Middle frontal gyrus (tissue), 1 donor: ENCODE data around the gene PSMG1.
"Not testable (repeated sequence)": the region's sequence is repeated elsewhere in the genome, so short reads cannot be mapped to it uniquely, and the experiment has no call there.

Source experiments
- DNase-seq: peaks from one replicate; pipeline ENCODE4 v3.0.0-alpha.2; 2015; ENCODE audit warnings: low spot score; ENCODE audit errors: extremely low spot score

PSMG1 gene, protein sequence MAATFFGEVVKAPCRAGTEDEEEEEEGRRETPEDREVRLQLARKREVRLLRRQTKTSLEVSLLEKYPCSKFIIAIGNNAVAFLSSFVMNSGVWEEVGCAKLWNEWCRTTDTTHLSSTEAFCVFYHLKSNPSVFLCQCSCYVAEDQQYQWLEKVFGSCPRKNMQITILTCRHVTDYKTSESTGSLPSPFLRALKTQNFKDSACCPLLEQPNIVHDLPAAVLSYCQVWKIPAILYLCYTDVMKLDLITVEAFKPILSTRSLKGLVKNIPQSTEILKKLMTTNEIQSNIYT

DNA sequence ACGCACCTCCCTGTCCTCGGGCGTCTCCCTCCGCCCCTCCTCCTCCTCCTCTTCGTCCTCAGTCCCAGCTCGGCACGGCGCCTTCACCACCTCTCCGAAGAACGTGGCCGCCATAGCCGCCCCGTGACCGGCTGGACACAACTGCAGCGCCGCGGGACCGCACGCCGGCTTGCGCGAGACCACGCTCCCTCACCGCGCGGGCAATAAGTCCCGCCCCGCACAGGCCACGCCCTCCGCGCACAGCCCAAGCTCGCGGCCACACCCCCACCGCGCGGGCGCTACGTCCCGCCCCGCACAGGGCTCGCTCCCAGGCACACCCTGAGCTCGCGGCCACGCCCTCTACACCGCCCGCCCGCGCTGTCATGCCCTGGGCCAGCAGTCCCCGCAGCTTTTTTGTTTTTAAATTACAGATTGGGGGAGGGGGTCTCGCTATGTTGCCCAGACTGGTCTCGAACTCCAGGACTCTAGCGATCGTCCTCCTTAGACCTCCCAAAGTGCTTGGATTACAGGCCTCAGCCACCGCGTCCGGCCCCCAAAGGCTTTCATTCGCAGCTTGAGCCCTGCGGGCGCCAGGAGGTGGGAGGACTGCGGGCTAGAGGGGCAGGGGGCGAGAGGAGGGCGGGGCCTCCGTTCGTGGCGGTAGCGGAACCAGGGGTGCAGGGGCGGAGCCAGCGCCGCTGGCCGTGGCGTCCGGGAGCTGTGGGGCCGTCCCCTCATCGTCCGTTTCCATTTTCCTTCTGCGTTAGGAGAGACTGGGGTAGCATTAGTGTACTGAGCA lies at the start of gene PSMG1:
PSMG1 (minus strand) TSS at position 180 of the 778 bp plus-strand sequence; CDS start at position 114, 66 bp downstream.
- peak; percentile 83 for DNase-seq

DNA sequence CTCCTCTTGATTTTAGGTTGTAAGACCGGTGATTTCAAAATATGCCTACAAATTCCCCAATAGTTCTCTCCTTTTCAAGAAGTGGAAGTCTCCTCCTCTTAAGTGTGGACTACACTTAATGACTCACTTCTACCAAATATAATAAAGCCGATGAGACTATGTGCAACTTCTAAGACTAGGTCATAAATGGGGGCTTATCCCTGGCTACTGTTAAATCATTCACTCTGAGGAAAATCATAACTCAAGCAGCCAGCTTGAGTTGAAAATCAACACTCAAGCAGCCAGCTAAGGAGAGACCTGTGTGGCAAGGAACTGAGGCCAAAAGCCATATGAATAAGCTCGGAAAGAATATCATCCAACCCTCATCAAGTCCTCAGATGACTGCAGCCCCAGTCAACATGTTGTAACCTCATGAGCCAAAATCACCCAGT lies 49.6 kb upstream of the PSMG1 start:
- DNase-seq: no peak

DNA sequence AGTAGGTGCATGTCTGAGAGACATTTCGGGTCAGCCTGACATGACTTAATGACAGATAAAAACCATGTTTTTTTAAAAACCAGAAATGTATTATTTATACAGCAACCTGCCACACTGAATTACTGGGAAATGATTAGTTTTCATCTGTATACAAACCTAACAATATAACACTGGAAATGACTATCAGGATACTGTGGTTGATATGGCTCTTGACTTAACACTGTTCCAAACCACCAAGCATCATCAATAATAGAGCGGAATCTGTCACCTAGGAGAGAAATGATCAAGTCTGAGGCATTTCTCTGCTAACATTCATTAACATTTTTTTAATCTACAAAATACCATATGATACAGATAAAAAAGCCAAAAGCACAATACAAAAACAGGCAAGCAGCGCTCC lies 41.7 kb upstream of the PSMG1 start:
- no peak for DNase-seq

DNA sequence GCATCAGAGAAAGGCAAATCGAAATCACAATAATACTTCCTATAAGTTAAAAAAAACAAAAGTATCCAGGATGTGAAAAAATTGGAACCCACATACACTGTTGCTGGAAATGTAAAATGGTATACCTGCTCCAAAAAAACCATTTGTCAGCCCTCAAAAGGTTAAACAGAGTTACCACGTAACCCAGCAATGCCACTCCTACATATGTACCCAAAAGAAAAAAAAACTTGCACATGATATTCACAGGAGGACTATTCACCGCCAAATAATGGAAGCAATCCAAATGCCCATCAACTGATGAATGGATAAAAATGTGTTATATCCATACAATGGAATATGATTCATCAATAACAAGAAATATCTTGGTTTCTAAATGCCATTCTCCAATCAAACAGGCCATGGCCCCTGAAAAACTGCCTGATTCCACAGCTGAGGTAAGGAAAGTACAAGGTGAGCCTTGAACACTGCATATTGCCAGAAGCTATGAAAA lies 38.8 kb upstream of the PSMG1 start:
- no peak for DNase-seq

DNA sequence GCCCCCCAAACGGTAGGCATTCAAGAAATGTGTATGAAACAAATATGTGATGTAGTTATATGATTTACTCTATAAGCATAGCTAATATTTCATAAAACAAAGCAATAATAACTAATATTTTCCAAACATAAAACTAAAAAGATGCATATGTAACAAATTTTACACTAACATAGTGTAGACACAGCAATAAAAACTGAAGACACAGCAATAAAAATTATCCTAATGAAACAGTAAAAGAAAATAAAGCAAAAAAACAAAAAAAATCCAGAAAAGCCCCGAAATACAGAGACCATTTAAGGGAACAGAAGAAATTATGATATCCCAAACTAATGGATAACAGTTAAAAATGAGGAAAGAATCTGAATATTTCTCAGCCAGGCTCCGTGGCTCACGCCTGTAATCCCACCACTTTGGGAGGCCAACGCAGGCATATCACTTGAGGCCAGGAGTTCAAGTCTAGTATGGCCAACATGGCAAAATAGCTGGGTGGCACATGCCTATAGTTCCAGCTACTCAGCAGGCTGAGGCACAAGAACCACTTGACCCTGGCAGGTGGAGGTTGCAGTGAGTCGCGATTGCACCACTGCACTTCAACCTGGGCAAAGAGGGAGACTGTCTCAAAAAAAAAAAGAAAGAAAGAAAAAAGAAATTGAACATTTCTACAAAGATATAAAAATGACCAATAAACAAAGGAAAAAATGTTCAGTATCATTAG lies 38.2 kb upstream of the PSMG1 start:
- DNase-seq: no peak

DNA sequence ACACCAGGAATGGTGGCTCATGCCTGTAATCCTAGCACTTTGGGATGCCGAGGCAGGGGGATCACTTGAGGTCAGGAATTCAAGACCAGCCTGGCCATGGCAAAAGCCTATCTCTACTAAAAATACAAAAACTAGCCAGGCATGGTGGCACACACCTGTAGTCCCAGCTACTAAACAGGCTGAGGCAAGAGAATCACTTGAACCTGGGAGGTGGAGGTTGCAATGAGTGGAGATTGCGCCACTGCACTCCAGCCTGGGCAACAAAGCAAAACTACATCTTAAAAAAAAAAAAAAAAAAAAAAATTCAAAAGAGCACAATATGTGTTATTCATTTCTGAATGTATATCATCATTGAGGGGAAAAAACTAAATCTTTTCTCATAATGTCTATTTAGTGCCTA lies 37.6 kb upstream of the PSMG1 start:
- not testable (repeated sequence) for DNase-seq

DNA sequence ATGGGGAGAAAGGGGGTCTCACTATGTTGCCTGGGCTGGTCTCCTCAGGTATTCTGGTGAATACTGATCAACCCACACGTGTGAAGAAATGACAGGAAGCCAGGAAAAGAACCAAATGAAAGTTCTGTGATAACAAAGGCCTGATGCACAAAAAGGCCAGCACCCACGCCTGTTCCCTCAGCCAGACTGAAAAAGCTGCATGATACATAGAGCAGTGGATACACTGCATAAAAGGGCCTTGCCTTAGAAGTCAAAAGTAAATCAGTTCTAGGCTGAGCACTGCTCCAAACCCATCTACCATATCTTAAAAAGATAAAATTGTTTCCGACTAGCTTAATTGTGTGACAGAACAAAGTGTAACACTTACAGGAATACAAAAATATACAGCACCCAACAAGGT lies 36.9 kb upstream of the PSMG1 start:
- DNase-seq: no peak

DNA sequence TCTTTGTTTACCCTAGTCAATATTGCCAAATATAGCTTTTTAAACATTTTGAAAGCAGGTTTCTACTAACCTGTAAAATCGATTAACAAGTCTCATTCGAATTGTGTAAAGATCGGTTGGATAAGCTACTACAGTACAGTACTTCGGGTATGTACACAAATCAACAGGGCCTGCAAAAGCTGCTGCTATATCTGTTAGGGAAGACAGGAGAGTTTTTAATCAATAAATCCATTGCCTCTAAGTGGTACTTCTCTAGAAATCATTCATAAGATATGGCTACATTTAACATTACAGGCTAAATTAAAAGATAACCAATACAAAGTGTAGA lies 34.8 kb upstream of the PSMG1 start:
- no peak for DNase-seq

DNA sequence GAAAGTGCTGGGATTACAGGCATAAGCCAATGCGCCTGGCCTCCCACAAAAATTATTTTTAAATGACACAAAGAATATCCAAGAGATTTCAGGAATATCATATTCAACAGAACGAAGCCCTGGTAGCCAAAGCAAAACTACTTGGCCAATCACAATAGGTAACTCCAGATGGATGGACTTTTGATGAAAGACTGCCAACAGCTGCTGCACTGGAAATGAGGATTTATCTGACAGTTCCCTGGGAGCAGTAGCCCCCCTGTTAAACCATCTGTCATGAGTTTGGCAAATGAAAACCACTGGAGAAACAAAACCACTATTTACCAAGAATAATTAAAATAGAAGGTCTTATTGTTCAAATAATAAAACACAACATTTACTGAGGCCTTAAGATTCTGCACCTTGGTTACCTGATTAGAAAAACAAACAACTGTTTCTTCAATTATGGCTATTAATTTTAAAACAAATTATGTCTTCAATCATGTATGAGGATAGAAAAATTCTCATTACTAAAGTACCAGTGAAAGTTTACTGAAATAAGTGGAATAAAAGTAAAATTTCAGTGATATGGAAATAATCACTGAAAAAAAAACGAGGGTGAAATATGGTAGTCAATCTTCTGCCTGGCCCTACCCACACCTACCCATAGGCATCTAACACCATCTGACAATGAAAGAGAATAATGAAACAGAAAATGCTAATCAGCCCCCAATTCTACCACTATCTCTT lies 34.3 kb upstream of the PSMG1 start:
- no peak for DNase-seq

DNA sequence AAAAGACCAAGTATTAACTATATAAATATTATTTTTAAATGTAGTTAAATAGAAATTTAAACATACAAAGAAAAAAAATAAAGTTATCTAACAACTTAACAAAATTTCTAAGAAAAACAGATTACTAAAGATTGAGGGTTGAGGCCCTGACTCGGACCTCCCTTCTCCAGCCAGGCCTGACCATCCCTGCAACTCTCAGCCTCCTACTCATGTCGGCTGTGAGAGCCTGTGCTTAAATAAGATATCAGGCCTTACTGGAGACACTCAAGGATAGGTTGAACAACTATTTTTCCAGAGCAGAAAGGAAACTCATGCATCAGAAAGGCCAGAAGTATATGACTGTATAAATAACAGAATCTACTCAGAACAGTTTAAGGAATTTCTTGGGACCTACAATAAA lies 33.0 kb upstream of the PSMG1 start:
- no peak for DNase-seq

DNA sequence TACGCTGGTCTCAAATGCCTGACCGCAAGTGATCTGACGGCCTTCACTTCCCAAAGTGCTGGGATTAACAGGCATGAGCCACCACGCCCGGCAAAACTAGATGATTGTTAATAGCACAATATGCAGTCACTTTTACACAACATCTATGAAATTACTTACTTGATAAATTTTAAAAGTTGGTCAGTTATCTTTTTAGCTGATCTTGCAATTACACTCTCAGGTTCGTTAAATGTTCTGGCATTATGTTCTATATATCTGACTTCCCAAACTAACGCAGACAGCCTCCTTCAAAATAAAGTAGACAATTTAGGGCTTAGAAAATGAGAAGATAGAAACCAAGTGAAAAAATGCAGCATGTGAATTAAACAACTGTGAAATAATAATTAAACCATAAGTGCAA lies 31.8 kb upstream of the PSMG1 start:
- no peak for DNase-seq

DNA sequence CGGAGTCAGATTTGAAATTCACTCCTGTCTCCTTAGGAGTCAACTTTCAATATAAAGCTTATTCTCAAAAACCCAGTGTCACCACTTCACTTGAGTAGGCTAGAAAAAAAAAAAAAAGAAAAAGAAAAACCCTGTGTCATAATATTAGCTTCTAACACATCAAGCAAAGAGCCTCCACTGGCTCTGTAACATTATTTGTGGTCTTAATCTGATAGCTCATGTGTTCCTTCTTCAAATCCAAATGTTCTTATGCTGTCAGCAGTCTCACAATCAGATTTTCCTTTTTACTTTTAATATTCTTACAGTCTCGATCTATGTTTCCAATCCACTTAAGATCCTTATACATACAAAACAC lies 26.1 kb upstream of the PSMG1 start:
- DNase-seq: no peak

DNA sequence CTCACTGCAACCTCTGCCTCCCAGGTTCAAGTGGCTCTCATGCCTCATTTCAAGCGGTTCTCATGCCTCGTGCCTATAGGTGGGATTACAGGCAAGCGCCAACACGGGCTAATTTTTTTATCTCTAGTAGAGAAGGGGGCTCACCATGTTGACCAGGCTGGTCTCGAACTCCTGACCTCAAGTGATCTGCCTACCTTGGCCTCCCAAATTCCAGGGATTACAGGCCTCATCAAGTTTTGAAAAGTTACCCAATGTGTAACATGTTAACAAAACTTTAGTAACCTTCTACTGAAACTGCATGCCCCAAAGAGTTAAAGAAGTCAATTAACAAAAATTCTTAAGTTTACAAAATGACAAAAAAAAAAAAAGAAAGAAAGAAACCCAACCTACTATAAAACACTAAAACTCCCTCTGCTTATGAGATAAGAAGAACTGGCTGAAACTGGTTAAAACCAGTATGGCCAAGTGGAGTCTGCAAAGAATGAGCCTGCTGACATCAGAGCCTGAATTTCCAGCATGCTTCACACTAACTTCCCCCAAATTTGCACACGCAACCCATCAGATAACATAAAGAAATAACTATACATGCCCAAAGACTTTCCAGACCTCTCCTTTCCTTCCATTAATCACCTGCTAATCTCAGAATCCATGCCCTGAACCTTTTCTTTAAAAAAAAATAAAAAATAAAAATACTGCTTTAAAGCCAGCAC lies 25.5 kb upstream of the PSMG1 start:
- no peak for DNase-seq

DNA sequence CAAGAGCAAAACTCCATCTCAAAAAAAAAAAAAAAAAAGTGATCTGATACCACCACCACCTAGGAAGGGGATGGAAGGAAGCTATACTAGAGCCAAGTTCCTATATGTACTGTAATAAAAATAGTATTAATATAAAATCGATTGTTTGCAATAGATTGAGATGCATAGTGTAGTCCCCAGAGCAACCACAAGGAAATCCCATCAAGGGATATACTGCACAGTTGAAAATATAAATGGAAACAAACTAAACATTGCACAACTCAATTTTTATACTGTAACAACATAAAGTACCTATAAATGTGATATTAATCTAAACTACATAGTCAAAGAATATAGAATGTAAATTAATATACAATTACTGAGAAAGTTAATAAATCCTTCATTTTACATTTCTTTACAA lies 20.9 kb upstream of the PSMG1 start:
- no peak for DNase-seq

DNA sequence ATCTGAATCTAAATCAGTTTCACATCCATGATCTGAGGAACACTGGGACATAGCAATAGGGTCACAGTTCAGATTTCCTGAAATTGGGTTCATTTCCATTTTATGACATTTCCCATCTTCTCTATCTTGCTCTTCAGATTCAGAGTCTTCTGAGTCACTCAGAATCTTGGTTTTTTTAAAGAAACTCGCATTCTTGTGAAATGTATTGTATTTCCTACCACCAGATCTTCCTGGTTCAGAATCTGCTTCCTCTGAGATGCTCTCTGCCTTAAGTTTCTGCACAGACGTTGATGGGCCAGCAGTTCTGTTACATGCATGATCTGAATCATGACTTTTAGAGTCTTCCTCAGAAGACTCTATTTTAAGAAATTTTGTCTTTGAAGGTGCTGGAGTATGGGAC lies 15.5 kb upstream of the PSMG1 start:
- no peak for DNase-seq

DNA sequence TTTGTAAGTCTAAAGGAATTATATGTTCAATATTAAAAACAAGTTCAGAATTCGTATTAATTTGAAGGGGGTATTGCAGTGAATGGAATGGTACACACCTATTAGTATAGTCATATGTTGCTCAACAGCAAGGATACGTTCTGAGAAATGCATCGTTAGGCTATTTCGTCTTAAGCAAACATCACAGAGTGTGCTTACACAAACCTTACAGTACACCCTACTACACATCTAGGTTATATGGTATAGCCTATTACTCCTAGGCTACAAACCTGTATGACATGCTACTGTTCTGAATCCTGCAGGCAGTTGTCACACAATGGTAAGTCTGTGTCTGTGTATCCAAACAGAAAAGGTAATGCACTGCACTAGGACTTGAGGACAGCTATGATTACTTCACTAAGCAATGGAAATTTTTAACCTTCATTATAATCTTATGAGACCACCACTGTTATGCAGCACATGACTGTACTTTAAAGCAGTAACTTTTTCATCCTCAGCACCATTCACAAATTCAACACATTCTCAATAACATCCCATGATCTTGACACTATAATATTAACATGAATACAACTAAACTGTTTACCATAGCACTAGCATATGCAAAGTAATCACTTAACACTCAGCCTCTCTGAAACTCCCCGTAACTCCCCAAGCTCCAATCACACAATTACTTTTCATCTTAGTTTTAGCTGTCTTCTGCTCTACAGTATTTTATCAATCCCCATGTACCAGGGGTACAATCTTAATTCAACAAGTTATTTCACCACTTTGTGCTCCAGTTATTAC lies 14.4 kb upstream of the PSMG1 start:
- no peak for DNase-seq

DNA sequence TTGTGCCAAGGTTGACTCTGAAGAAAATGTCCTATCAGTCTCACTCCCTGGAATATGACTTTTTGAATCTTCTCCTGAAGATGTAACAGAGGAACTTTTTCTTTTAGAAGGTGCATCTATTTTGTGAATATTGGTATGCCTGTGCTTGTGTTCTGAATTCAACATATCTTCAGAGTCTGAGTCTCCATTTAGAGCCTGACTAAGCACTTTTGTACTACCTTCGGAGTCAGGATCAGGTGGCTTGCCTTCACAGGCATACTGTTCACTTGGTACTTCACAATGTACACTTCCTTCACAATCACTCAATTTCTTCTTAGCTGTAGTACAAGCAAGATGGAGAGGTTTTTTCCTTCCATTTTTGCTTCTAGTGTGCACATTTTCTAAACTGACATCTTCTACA lies 13.6 kb upstream of the PSMG1 start:
- DNase-seq: no peak

DNA sequence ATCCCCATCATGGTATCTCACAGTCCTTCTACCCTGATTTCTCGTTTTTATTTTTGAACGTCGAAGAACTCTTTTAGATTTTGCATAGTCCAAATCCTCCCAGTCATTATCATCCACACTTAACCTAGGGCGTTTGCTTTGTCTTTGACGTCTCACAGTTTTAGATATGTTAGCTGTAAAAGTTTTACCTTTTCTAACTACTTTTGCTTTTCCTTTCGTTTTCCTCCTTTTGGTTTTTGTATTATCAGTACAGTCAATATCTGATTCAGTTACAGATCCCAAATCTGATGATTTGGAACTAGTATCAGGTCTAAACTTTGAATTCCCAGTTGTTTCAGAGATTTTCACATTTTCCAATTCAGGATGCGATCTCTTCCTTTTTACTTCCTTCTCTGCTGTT lies 13.1 kb upstream of the PSMG1 start:
- DNase-seq: no peak

DNA sequence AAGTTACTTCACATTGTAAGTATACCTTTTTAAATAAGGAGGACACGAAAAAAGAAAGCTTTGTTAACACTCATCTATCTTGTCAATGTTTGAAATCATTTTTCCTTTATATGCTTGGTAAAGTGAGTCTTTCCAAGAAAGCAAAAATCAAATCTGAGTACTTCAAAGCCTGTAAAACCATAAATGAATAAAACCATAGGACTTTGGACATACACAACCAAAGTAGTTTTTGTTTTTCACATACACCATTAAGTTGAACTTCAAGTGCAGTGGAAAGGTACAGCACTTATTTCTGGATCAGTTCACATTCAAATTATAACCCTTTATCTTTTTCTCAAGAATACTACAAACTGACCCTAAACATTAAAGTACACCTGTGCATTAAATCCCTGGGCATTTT lies 10.1 kb upstream of the PSMG1 start:
- no peak for DNase-seq

DNA sequence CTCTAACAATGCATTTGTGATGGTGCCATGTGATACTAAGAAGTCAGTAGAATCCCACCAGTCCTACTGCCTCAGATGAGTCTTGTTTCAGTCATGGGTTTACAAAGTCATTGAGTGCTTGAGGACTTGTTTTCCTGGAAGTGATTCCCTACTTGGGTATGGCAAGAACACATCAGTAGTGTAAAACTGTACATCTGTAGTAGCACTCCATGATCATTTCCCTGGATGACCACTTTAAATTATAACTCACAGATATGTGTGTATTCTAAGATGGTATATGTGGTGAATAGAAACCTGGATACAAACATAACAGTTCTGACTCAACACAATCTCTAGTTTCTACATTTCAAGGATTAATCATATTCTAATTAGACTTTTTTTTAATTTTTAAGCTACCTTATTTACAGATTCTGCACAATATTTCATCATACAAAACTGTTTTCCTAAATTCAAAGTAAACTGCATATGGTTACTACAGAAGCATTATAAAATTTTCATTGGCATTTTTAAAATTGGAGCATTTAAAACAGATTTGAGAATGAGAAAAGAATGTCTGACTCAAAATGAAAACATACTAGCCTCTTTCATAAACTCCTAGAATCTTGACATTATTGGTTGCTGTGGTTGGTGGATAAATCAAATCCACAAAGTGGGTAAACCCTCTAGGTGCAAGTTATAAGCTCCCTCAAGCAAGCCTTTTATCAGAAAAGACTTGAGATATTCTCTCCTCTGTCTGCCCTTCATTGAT lies 6.8 kb upstream of the PSMG1 start:
- no peak for DNase-seq
